ENCODE results near the gene PTPRN2. TPM values are rescaled to one million over a fixed set of nuclear protein-coding genes. Genes with fewer than 3 reads are reported as not detected.
A peak's percentile ranks its signal among the peaks of the same experiment; 100 is the strongest.

Gene PTPRN2
- total and polyA plus RNA-seq, 2 of the 13 experiments (the other 11 are each of a cell fraction or from before 2014, with no cell fraction given), result 2.5 to 24.2 TPM

DNA sequence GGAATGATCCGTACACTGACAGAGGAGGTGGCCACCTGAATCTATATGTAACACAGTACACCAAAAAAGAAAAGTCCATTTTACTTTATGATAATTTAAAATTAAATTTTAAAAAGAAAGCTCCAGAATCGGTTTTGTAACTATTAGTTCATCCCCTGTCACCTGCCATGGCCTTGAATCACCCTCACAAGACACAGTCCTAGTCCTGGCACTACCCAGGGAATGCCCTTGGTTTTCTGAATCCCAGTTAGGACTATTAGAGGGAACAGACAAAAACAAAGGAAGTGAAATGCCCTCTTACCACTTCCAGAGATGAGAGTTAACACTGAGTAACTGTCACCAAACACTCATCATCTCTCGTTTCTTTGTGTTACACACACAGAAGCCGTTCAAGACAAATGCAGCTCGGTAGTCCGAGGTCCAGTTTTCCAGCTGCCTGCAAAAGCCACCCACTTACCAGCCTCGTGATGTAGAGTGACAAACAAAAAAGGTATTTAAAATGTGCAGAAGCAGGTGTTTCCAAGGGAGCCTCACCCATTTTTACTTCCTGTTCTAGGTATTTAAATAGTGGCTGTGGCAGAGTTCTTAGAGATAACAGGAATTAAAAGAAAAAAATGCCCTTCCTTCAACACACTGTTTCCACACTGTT, 6.1 kb downstream of the PTPRN2 start (continued):
- TF ChIP-seq, protein P1, sequence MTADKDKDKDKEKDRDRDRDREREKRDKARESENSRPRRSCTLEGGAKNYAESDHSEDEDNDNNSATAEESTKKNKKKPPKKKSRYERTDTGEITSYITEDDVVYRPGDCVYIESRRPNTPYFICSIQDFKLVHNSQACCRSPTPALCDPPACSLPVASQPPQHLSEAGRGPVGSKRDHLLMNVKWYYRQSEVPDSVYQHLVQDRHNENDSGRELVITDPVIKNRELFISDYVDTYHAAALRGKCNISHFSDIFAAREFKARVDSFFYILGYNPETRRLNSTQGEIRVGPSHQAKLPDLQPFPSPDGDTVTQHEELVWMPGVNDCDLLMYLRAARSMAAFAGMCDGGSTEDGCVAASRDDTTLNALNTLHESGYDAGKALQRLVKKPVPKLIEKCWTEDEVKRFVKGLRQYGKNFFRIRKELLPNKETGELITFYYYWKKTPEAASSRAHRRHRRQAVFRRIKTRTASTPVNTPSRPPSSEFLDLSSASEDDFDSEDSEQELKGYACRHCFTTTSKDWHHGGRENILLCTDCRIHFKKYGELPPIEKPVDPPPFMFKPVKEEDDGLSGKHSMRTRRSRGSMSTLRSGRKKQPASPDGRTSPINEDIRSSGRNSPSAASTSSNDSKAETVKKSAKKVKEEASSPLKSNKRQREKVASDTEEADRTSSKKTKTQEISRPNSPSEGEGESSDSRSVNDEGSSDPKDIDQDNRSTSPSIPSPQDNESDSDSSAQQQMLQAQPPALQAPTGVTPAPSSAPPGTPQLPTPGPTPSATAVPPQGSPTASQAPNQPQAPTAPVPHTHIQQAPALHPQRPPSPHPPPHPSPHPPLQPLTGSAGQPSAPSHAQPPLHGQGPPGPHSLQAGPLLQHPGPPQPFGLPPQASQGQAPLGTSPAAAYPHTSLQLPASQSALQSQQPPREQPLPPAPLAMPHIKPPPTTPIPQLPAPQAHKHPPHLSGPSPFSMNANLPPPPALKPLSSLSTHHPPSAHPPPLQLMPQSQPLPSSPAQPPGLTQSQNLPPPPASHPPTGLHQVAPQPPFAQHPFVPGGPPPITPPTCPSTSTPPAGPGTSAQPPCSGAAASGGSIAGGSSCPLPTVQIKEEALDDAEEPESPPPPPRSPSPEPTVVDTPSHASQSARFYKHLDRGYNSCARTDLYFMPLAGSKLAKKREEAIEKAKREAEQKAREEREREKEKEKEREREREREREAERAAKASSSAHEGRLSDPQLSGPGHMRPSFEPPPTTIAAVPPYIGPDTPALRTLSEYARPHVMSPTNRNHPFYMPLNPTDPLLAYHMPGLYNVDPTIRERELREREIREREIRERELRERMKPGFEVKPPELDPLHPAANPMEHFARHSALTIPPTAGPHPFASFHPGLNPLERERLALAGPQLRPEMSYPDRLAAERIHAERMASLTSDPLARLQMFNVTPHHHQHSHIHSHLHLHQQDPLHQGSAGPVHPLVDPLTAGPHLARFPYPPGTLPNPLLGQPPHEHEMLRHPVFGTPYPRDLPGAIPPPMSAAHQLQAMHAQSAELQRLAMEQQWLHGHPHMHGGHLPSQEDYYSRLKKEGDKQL (CRISPR knock-in tag; IDR thresholded peaks at IDR 0.05; ENCODE audit: low read depth), result 0 out of 2 replicates have a peak, but pooled peaks have one; percentile 16
- TF ChIP-seq GATAD2A (CRISPR knock-in tag; IDR thresholded peaks at IDR 0.05) (peak; percentile 88), CREM (IDR thresholded peaks at IDR 0.05) (peak; percentile 64), CREM (CRISPR knock-in tag; IDR thresholded peaks at IDR 0.05) (no peak), JUND (CRISPR knock-in tag; IDR thresholded peaks at IDR 0.05) (no peak), ZNF317 (CRISPR knock-in tag; IDR thresholded peaks at IDR 0.05) (peak; percentile 52; the same call in 1 of the 2 replicates), HMG20A (CRISPR knock-in tag; IDR thresholded peaks at IDR 0.05; ENCODE audit: borderline replicate concordance) (peak; percentile 62; the same call in 1 of the 2 replicates), RXRB (CRISPR knock-in tag; IDR thresholded peaks at IDR 0.05; ENCODE audit: borderline replicate concordance) (peak; percentile 79), TEAD3 (CRISPR knock-in tag; optimal IDR thresholded peaks at IDR 0.05; ENCODE audit: borderline replicate concordance) (peak; percentile 79), POLR2AphosphoS5 (IDR thresholded peaks at IDR 0.05; ENCODE audit: low read depth, low read length) (peak; percentile 31; the same call in 1 of the 2 replicates), RORA (CRISPR knock-in tag; IDR thresholded peaks at IDR 0.05) (peak; percentile 87; the same call in 1 of the 2 replicates), ZNF709 (CRISPR knock-in tag; IDR thresholded peaks at IDR 0.05) (no peak)
- TF ChIP-seq, protein P2, sequence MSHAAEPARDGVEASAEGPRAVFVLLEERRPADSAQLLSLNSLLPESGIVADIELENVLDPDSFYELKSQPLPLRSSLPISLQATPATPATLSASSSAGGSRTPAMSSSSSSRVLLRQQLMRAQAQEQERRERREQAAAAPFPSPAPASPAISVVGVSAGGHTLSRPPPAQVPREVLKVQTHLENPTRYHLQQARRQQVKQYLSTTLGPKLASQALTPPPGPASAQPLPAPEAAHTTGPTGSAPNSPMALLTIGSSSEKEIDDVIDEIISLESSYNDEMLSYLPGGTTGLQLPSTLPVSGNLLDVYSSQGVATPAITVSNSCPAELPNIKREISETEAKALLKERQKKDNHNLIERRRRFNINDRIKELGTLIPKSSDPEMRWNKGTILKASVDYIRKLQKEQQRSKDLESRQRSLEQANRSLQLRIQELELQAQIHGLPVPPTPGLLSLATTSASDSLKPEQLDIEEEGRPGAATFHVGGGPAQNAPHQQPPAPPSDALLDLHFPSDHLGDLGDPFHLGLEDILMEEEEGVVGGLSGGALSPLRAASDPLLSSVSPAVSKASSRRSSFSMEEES (CRISPR knock-in tag; IDR thresholded peaks at IDR 0.05), result peak; percentile 97
- TF ChIP-seq, protein P3, sequence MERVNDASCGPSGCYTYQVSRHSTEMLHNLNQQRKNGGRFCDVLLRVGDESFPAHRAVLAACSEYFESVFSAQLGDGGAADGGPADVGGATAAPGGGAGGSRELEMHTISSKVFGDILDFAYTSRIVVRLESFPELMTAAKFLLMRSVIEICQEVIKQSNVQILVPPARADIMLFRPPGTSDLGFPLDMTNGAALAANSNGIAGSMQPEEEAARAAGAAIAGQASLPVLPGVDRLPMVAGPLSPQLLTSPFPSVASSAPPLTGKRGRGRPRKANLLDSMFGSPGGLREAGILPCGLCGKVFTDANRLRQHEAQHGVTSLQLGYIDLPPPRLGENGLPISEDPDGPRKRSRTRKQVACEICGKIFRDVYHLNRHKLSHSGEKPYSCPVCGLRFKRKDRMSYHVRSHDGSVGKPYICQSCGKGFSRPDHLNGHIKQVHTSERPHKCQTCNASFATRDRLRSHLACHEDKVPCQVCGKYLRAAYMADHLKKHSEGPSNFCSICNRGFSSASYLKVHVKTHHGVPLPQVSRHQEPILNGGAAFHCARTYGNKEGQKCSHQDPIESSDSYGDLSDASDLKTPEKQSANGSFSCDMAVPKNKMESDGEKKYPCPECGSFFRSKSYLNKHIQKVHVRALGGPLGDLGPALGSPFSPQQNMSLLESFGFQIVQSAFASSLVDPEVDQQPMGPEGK (CRISPR knock-in tag; IDR thresholded peaks at IDR 0.05), result 0 out of 2 replicates have a peak, but pooled peaks have one; percentile 12
- TF ChIP-seq, protein P4, sequence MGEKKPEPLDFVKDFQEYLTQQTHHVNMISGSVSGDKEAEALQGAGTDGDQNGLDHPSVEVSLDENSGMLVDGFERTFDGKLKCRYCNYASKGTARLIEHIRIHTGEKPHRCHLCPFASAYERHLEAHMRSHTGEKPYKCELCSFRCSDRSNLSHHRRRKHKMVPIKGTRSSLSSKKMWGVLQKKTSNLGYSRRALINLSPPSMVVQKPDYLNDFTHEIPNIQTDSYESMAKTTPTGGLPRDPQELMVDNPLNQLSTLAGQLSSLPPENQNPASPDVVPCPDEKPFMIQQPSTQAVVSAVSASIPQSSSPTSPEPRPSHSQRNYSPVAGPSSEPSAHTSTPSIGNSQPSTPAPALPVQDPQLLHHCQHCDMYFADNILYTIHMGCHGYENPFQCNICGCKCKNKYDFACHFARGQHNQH (CRISPR knock-in tag; IDR thresholded peaks at IDR 0.05), result peak; percentile 73; the same call in 1 of the 2 replicates
- TF ChIP-seq, protein P5, sequence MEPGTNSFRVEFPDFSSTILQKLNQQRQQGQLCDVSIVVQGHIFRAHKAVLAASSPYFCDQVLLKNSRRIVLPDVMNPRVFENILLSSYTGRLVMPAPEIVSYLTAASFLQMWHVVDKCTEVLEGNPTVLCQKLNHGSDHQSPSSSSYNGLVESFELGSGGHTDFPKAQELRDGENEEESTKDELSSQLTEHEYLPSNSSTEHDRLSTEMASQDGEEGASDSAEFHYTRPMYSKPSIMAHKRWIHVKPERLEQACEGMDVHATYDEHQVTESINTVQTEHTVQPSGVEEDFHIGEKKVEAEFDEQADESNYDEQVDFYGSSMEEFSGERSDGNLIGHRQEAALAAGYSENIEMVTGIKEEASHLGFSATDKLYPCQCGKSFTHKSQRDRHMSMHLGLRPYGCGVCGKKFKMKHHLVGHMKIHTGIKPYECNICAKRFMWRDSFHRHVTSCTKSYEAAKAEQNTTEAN (CRISPR knock-in tag; conservative IDR thresholded peaks at IDR 0.05), result peak; percentile 96
